Endothelial cell (in vitro differentiated cells): Measurements from ENCODE around the gene GTPBP3. TPM values are rescaled to one million over a fixed set of nuclear protein-coding genes. Genes with fewer than 3 reads are reported as not detected.

Source experiments
- DNase-seq: peaks from one replicate; pipeline ENCODE4 v3.0.0; 2021; ENCODE audit warnings: low spot score
- H3K27ac Mint-ChIP-seq: one replicate; pipeline ENCODE4 v1.8.0; 2021; ENCODE audit warnings: mixed read lengths, inconsistent platforms; ENCODE audit not compliant: unreplicated experiment
- H3K27me3 Mint-ChIP-seq: one replicate; pipeline ENCODE4 v1.8.0; 2021; ENCODE audit warnings: mild to moderate bottlenecking, moderate library complexity, mixed read lengths, inconsistent platforms; ENCODE audit not compliant: unreplicated experiment
- H3K36me3 Mint-ChIP-seq: one replicate; pipeline ENCODE4 v1.8.0; 2021; ENCODE audit warnings: mild to moderate bottlenecking, low read depth, mixed read lengths, inconsistent platforms; ENCODE audit not compliant: unreplicated experiment
- H3K4me1 Mint-ChIP-seq: one replicate; pipeline ENCODE4 v1.8.0; 2021; ENCODE audit warnings: mild to moderate bottlenecking, mixed read lengths, inconsistent platforms; ENCODE audit not compliant: unreplicated experiment
- H3K4me3 Mint-ChIP-seq: one replicate; pipeline ENCODE4 v1.8.0; 2021; ENCODE audit warnings: mild to moderate bottlenecking, mixed read lengths, inconsistent platforms; ENCODE audit not compliant: unreplicated experiment
- H3K9me3 Mint-ChIP-seq: one replicate; pipeline ENCODE4 v1.8.0; 2021; ENCODE audit warnings: mixed read lengths, inconsistent platforms; ENCODE audit not compliant: unreplicated experiment
- CTCF ChIP-seq: fragments of 200-600 bp; sonication (generic); IDR thresholded peaks from one replicate; pipeline ENCODE4 v1.5.0; 2021; ENCODE audit warnings: antibody characterized with exemption; ENCODE audit not compliant: unreplicated experiment
- total RNA-seq: library from RNA; stranded (reverse); fragmentation: NEBNext Ultra II Directional; extraction: Animal tissue kit (Norgen Biotek cat#: 25700); gene quantifications from one replicate; pipeline ENCODE4 v1.2.1, GENCODE V29; 2021; ENCODE audit not compliant: unreplicated experiment

GTPBP3 gene
- total RNA-seq, 1 donor from 2014 or later: 27.3 TPM

- Mint-ChIP-seq H3K4me1 (peaks cover 17% of the 10 kb centered on the region), H3K4me3 (no peak overlapping the region), H3K27me3 (peaks cover 4% of the 10 kb centered on the region), H3K27ac (no peak overlapping the region), H3K9me3 (no peaks in the 10 kb centered on the region), H3K36me3 (peaks cover 4% of the 10 kb centered on the region)
- peak; percentile 91 for TF ChIP-seq CTCF
- peak; percentile 84 for DNase-seq
These were observed 48.7 kb downstream of the GTPBP3 start for GRCh38 chr19:17385878-17386611.

- no peak overlapping the region for H3K4me3 Mint-ChIP-seq
- H3K27ac Mint-ChIP-seq: no peak overlapping the region
- peaks cover 4% of the 10 kb centered on the region for H3K36me3 Mint-ChIP-seq
- DNase-seq: no peak
- peaks cover 7% of the 10 kb centered on the region for H3K27me3 Mint-ChIP-seq
- H3K9me3 Mint-ChIP-seq: no peaks in the 10 kb centered on the region
- no peak for TF ChIP-seq CTCF
- H3K4me1 Mint-ChIP-seq: peaks cover 13% of the 10 kb centered on the region
These were observed 51.9 kb downstream of the GTPBP3 start for GRCh38 chr19:17389288-17389687.

GRCh38 chr19:17389957-17390664 lies 52.8 kb downstream of the GTPBP3 start:
- no peak overlapping the region for H3K27ac Mint-ChIP-seq
- peak; percentile 51 for DNase-seq
- peak overlapping the region; percentile 93 for H3K4me3 Mint-ChIP-seq
- peaks cover 4% of the 10 kb centered on the region for H3K36me3 Mint-ChIP-seq
- H3K27me3 Mint-ChIP-seq: peaks cover 5% of the 10 kb centered on the region
- peak; percentile 47 for TF ChIP-seq CTCF
- H3K9me3 Mint-ChIP-seq: no peaks in the 10 kb centered on the region
- peaks cover 13% of the 10 kb centered on the region for H3K4me1 Mint-ChIP-seq

GRCh38 chr19:17390665-17391370 lies 53.5 kb downstream of the GTPBP3 start:
- peak; percentile 54 for TF ChIP-seq CTCF
- no peaks in the 10 kb centered on the region for H3K9me3 Mint-ChIP-seq
- H3K4me3 Mint-ChIP-seq: peak overlapping the region; percentile 93

More at GRCh38 chr19:17390665-17391370, 53.5 kb downstream of the GTPBP3 start:
- peak; percentile 95 for DNase-seq
- Mint-ChIP-seq H3K4me1 (peaks cover 12% of the 10 kb centered on the region), H3K27me3 (peaks cover 8% of the 10 kb centered on the region), H3K27ac (no peak overlapping the region), H3K36me3 (peaks cover 4% of the 10 kb centered on the region)
